IMR-90 (cell line): ENCODE measurements around the gene SRPRA. TPM values are rescaled to one million over a fixed set of nuclear protein-coding genes. Genes with fewer than 3 reads are reported as not detected.
A peak's percentile ranks its signal among the peaks of the same experiment; 100 is the strongest.

Experiments
- ATAC-seq: fragments of 200-7000 bp; cut with Tn5 transposase; 2 replicates; pipeline ENCODE4 v1.9.1; 2020; ENCODE audit warnings: low read depth, mild to moderate bottlenecking, moderate library complexity
- BruUV-seq: library from RNA; stranded (reverse); fragments of 400-500 nt; replicated peaks from 2 replicates; lab custom pipeline; 2021; lab: Mats Ljungman, UMichigan
- CTCF ChIA-PET: fragments of 300-600 bp; formaldehyde crosslinking; extraction: SDS; loops from one replicate; lab custom pipeline; 2021; ENCODE audit warnings: antibody characterized with exemption; lab: Yijun Ruan, JAX
- POLR2A ChIA-PET: fragments of 300-600 bp; sonication (Branson Sonifier 250); formaldehyde crosslinking; loops from one replicate; lab custom pipeline; 2022; ENCODE audit warnings: antibody characterized with exemption; ENCODE audit not compliant: unreplicated experiment; lab: Charles Lee
- DNase-seq: peaks from one replicate; pipeline ENCODE4 v3.0.0; 2013
- H2AFZ ChIP-seq: replicated peaks from 2 replicates; pipeline ENCODE3; 2013; ENCODE audit warnings: low read length, mild to moderate bottlenecking; ENCODE audit not compliant: poor library complexity
- H2AK5ac ChIP-seq: 2 replicates; pipeline ENCODE4 v1.6.1; 2013; ENCODE audit warnings: low read depth, low read length, inconsistent platforms
- H2AK9ac ChIP-seq: replicated peaks from 2 replicates; pipeline ENCODE3; 2013; ENCODE audit warnings: mild to moderate bottlenecking, low read depth, low read length, moderate library complexity; ENCODE audit not compliant: poor library complexity
- H2BK120ac ChIP-seq: 2 replicates; pipeline ENCODE4 v1.6.1; 2013; ENCODE audit warnings: low read depth, low read length, inconsistent platforms
- H2BK15ac ChIP-seq: 3 replicates; pipeline ENCODE4 v1.6.1; 2013; ENCODE audit warnings: low read depth, low read length, inconsistent platforms
- H2BK20ac ChIP-seq: 2 replicates; pipeline ENCODE4 v1.6.1; 2013; ENCODE audit warnings: low read depth, mild to moderate bottlenecking, inconsistent platforms, low read length, moderate library complexity
- H2BK5ac ChIP-seq: 2 replicates; pipeline ENCODE4 v1.6.1; 2013; ENCODE audit warnings: mild to moderate bottlenecking, low read depth, low read length, inconsistent platforms; ENCODE audit not compliant: poor library complexity, severe bottlenecking
- H3K14ac ChIP-seq: replicated peaks from 2 replicates; pipeline ENCODE4 v1.6.1; 2013; ENCODE audit warnings: low read depth, low read length, inconsistent platforms
- H3K18ac ChIP-seq: 2 replicates; pipeline ENCODE4 v1.6.1; 2013; ENCODE audit warnings: low read depth, low read length, control low read depth
- H3K23ac ChIP-seq: 2 replicates; pipeline ENCODE4 v1.6.1; 2013; ENCODE audit warnings: low read depth, low read length, inconsistent platforms
- H3K27ac ChIP-seq: 2 replicates; pipeline ENCODE4 v1.5.1; 2013; ENCODE audit warnings: mild to moderate bottlenecking, control low read depth, low read length; ENCODE audit not compliant: insufficient read depth
- H3K27me3 ChIP-seq: 2 replicates; pipeline ENCODE4 v1.6.1; 2013; ENCODE audit warnings: low read length; ENCODE audit not compliant: control insufficient read depth, insufficient read depth
- H3K36me3 ChIP-seq: 2 replicates; pipeline ENCODE4 v1.6.1; 2013; ENCODE audit warnings: low read length, mixed read lengths; ENCODE audit not compliant: control insufficient read depth, insufficient read depth
- H3K4ac ChIP-seq: 2 replicates; pipeline ENCODE4 v1.6.1; 2013; ENCODE audit warnings: low read depth, low read length, inconsistent platforms
- H3K4me1 ChIP-seq: 2 replicates; pipeline ENCODE4 v1.6.1; 2013; ENCODE audit warnings: low read length, mixed read lengths; ENCODE audit not compliant: control insufficient read depth, insufficient read depth
- H3K4me2 ChIP-seq: 2 replicates; pipeline ENCODE4 v1.6.1; 2013; ENCODE audit warnings: low read depth, mild to moderate bottlenecking, control low read depth, low read length, moderate library complexity
- H3K4me3 ChIP-seq: 2 replicates; pipeline ENCODE4 v1.5.1; 2013; ENCODE audit warnings: low read depth, mild to moderate bottlenecking, control low read depth, low read length, moderate library complexity; ENCODE audit not compliant: insufficient read depth
- H3K56ac ChIP-seq: 2 replicates; pipeline ENCODE4 v1.6.1; 2013; ENCODE audit warnings: low read length, inconsistent platforms; ENCODE audit not compliant: insufficient read depth; ENCODE audit errors: extremely low read depth
- H3K79me1 ChIP-seq, 2 experiments: 2 replicates each; pipeline ENCODE4 v1.6.1; 2013; ENCODE audit warnings: low read length in 2 of 2, inconsistent platforms in 1 of 2, low read depth in 1 of 2
- H3K9ac ChIP-seq: 2 replicates; pipeline ENCODE4 v1.6.1; 2013; ENCODE audit warnings: low read depth, low read length, control low read depth
- H3K9me1 ChIP-seq: 2 replicates; pipeline ENCODE4 v1.6.1; 2013; ENCODE audit warnings: low read length, inconsistent platforms; ENCODE audit not compliant: insufficient read depth
- H3K9me3 ChIP-seq: 2 replicates; pipeline ENCODE4 v1.6.1; 2013; ENCODE audit warnings: low read length; ENCODE audit not compliant: control insufficient read depth, insufficient read depth
- H4K20me1 ChIP-seq: 2 replicates; pipeline ENCODE4 v1.6.1; 2013; ENCODE audit warnings: low read length, inconsistent platforms; ENCODE audit not compliant: insufficient read depth
- H4K5ac ChIP-seq: 2 replicates; pipeline ENCODE4 v1.6.1; 2013; ENCODE audit warnings: mild to moderate bottlenecking, low read depth, low read length, control low read depth
- H4K8ac ChIP-seq, 2 experiments: 2 replicates each; pipeline ENCODE4 v1.6.1; 2013; ENCODE audit warnings: low read depth in 2 of 2, low read length in 2 of 2, control low read depth in 1 of 2, inconsistent platforms in 1 of 2
- H4K91ac ChIP-seq: 2 replicates; pipeline ENCODE4 v1.6.1; 2013; ENCODE audit warnings: low read depth, low read length, inconsistent platforms; ENCODE audit not compliant: insufficient read depth
- BHLHE40 ChIP-seq: fragments of 150-350 bp; IDR thresholded peaks from 2 replicates; pipeline ENCODE4 v1.6.1; 2016; ENCODE audit warnings: mild to moderate bottlenecking, low read depth, low read length
- CHD1 ChIP-seq: IDR thresholded peaks from 2 replicates; pipeline ENCODE4 v1.6.1; 2012; ENCODE audit warnings: low read depth, low read length, improper control_type of control experiment
- ELK1 ChIP-seq: fragments of 150-350 bp; IDR thresholded peaks from 2 replicates; pipeline ENCODE4 v1.6.1; 2016; ENCODE audit warnings: low read depth, mild to moderate bottlenecking, low read length, moderate library complexity, borderline replicate concordance
- FOS ChIP-seq: fragments of 150-350 bp; IDR thresholded peaks from 2 replicates; pipeline ENCODE4 v1.6.1; 2016; ENCODE audit warnings: low read depth, low read length
- MAFK ChIP-seq: IDR thresholded peaks from 2 replicates; pipeline ENCODE4 v1.6.1; 2012; ENCODE audit warnings: low read depth, low read length, improper control_type of control experiment
- MAZ ChIP-seq: IDR thresholded peaks from 2 replicates; pipeline ENCODE4 v1.6.1; 2012; ENCODE audit warnings: low read depth, mild to moderate bottlenecking, low read length, improper control_type of control experiment, moderate library complexity, borderline replicate concordance
- NFE2L2 ChIP-seq: fragments of 150-350 bp; IDR thresholded peaks from 2 replicates; pipeline ENCODE4 v1.6.1; 2016; ENCODE audit warnings: low read depth, mild to moderate bottlenecking, low read length
- POLR2A ChIP-seq: IDR thresholded peaks from 2 replicates; pipeline ENCODE4 v1.6.1; 2012; ENCODE audit warnings: mild to moderate bottlenecking, low read depth, low read length
- RAD21 ChIP-seq: IDR thresholded peaks from 2 replicates; pipeline ENCODE4 v1.6.1; 2012; ENCODE audit warnings: low read length, improper control_type of control experiment
- RFX5 ChIP-seq: IDR thresholded peaks from 2 replicates; pipeline ENCODE4 v1.8.0; 2012; ENCODE audit warnings: low read depth, mild to moderate bottlenecking, low read length, moderate library complexity
- SMC3 ChIP-seq: fragments of 150-350 bp; IDR thresholded peaks from 2 replicates; pipeline ENCODE4 v1.6.1; 2016; ENCODE audit warnings: low read depth, mild to moderate bottlenecking, antibody characterized with exemption, low read length, moderate library complexity
- USF2 ChIP-seq: fragments of 150-350 bp; IDR thresholded peaks from 2 replicates; pipeline ENCODE4 v1.6.1; 2017; ENCODE audit warnings: mild to moderate bottlenecking, antibody characterized with exemption, low read length, low read depth
- WGBS, 2 experiments: methylation state at CpG; one replicate each; pipeline versions ENCODE4 v1.1.5 to v1.1.7; 2013; ENCODE audit warnings: missing lambda C conversion rate in 2 of 2; ENCODE audit not compliant: insufficient read length in 1 of 2; ENCODE audit errors: extremely low coverage in 2 of 2; 5-methylcytosine and 5-hydroxymethylcytosine counted together
- dilution Hi-C: fragments of 300-500 bp; cut with HindIII; formaldehyde crosslinking; loops from one replicate; pipeline ENCODE4 v1.14.3; 2018; ENCODE audit warnings: low sequenced_read_pairs; ENCODE audit not compliant: unreplicated experiment
- in situ Hi-C: fragments of 300-500 bp; cut with MboI; formaldehyde crosslinking; loops from 3 replicates; pipeline ENCODE4 v1.14.3; 2019; ENCODE audit warnings: low sequenced_read_pairs, inconsistent platforms, mixed read lengths
- intact Hi-C: fragments of 100-400 bp; cut with micrococcal nuclease; formaldehyde crosslinking; loops from 2 replicates; pipeline ENCODE4 v1.10.0; 2022
- polyA plus RNA-seq, 3 experiments: library from polyadenylated mRNA; depleted of rRNA; stranded (reverse); fragments of >200 nt; gene quantifications; 2 replicates each; pipeline ENCODE4 v1.2.3, GENCODE V29; 2012; ENCODE audit warnings: low replicate concordance in 1 of 3
- total RNA-seq: library from RNA; depleted of rRNA; stranded (reverse); fragments of >200 nt; gene quantifications from 2 replicates; pipeline ENCODE4 v1.2.3, GENCODE V29; 2012
- TF ChIP-seq, protein P1 (sequence below): conservative IDR thresholded peaks from 2 replicates; pipeline ENCODE4 v1.5.1; 2012; ENCODE audit warnings: mild to moderate bottlenecking, low read depth, low read length, improper control_type of control experiment

The SRPRA gene
- total and polyA plus RNA-seq, 2 of the 4 experiments (the other 2 are of a cell fraction) = 108 to 131 TPM

GRCh38 chr11:126290887-126291286 is 22.2 kb upstream of the SRPRA start:
- H4K5ac ChIP-seq = no peak overlapping the region
- H3K4me3 ChIP-seq = no peak overlapping the region
- no peak overlapping the region for H4K91ac ChIP-seq
- H3K56ac ChIP-seq = no peak overlapping the region
- H2AK9ac ChIP-seq = peak overlapping the region; percentile 50
- POLR2A ChIA-PET = no interaction called here
- no peak overlapping the region for H3K9ac ChIP-seq
- no peaks in the 10 kb centered on the region for H3K4me1 ChIP-seq
- TF ChIP-seq ELK1 (no peak), SMC3 (no peak), USF2 (no peak), BHLHE40 (no peak), POLR2A (no peak), CHD1 (no peak), RFX5 (no peak), RAD21 (no peak), NFE2L2 (no peak), MAFK (no peak), MAZ (no peak), FOS (no peak)
- TF ChIP-seq, protein P1, sequence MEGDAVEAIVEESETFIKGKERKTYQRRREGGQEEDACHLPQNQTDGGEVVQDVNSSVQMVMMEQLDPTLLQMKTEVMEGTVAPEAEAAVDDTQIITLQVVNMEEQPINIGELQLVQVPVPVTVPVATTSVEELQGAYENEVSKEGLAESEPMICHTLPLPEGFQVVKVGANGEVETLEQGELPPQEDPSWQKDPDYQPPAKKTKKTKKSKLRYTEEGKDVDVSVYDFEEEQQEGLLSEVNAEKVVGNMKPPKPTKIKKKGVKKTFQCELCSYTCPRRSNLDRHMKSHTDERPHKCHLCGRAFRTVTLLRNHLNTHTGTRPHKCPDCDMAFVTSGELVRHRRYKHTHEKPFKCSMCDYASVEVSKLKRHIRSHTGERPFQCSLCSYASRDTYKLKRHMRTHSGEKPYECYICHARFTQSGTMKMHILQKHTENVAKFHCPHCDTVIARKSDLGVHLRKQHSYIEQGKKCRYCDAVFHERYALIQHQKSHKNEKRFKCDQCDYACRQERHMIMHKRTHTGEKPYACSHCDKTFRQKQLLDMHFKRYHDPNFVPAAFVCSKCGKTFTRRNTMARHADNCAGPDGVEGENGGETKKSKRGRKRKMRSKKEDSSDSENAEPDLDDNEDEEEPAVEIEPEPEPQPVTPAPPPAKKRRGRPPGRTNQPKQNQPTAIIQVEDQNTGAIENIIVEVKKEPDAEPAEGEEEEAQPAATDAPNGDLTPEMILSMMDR = no peak
- H2BK5ac ChIP-seq = no peak overlapping the region
- no peak overlapping the region for H3K4me2 ChIP-seq
- intact Hi-C loops (no loop called here), in situ Hi-C loops (no loop called here), dilution Hi-C loops (no loop called here)
- no peak overlapping the region for H3K27ac ChIP-seq
- no peaks in the 10 kb centered on the region for H3K9me3 ChIP-seq
- no peak overlapping the region for H2AK5ac ChIP-seq
- no peak overlapping the region for H3K4ac ChIP-seq
- H3K23ac ChIP-seq = no peak overlapping the region
- H3K9me1 ChIP-seq = no peaks in the 10 kb centered on the region
- no peak overlapping the region for H2AFZ ChIP-seq
- H4K8ac ChIP-seq = no peak overlapping the region
- H3K27me3 ChIP-seq = no peaks in the 10 kb centered on the region
- no peak overlapping the region for H3K14ac ChIP-seq
- H2BK15ac ChIP-seq = no peak overlapping the region
- H3K18ac ChIP-seq = no peak overlapping the region
- ATAC-seq (no peak), DNase-seq (no peak)
- H3K36me3 ChIP-seq = peaks cover 36% of the 10 kb centered on the region
- no peak overlapping the region for H2BK20ac ChIP-seq
- no TSS peak for BruUV-seq
- 40% methylated on average over 1 of the region's 12 CpGs; no CpG with 5 or more reads in 1 of the 2 experiments for WGBS, 2 experiments
- H2BK120ac ChIP-seq = no peak overlapping the region
- peaks cover 0 to 7% of the 10 kb centered on the region in 2 experiments; a peak in 2 of 4 replicates for H3K79me1 ChIP-seq
- CTCF ChIA-PET = no interaction called here
- no peaks in the 10 kb centered on the region for H4K20me1 ChIP-seq
